ENCODE data around the gene GCNT1. TPM values are rescaled to one million over a fixed set of nuclear protein-coding genes. Genes with fewer than 3 reads are reported as not detected.
"Not testable (repeated sequence)": the region's sequence is repeated elsewhere in the genome, so short reads cannot be mapped to it uniquely, and the experiment has no call there.

GCNT1 gene
- total RNA-seq, 2 donors from 2014 or later = 36.5 to 59.9 TPM

DNA sequence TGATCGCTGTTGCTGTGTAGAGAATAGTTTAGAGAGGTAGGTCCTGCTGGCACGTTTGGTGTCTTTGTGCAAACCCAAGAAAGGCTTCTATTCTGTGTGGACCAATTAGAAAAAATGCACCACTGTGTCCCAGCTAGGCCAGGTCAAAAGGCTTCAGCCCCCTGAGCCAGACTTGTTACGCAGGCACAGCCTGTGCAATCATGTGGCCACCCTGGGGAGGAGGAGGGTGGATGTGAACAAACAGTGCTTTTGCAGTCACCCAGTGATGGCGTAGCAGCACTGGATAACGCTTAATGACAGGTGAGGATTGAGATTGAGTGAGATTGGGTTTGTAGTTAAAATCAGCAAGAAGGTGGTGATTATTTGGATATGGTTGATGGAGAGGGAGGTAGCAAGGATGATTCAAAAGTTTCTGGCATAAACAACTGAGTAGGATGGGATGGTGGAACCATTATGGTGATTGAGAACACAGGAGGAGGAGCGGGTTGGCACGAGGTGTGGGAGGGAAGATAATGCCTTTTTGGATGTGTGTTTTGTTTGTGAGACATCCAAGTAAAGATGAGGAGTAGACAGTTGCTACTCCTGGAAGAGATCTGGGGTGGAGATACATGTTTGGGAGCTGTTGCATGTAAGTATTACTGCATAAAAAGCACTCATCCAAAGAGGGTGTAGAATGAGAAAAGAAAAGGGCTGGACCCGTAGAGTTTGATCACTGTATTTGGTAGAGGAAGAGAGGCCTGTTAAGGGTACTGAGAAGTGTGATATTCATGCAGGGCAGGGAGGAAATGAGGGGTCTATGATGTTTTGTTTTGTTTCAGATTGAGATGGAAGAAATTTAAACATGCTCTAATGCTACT lies 6.7 kb downstream of the GCNT1 start:
- DNase-seq = no peak
- H3K27ac ChIP-seq = no peak overlapping the region
- intact Hi-C loops (cut with DNase I) = no loop called here

DNA sequence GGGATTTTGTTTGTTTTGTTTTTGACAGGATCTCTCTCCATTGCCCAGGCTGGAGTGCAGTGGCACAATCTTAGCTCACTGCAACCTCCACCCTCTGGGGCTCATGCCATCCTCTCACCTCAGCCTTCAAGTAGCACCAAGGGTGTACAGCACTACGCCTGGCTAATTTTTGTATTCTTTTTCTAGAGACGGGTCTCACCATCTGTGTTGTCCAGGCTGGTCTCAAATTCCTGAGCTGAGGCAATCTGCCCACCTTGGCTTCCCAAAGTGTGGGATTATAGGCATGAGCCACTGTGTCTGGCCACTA lies 7.3 kb downstream of the GCNT1 start:
- Histone ChIP-seq H3K36me3 (no peaks in the 10 kb centered on the region), H3K4me3 (no peak overlapping the region), H3K4me1 (peaks cover 8% of the 10 kb centered on the region), H3K27me3 (no peaks in the 10 kb centered on the region), H3K27ac (no peak overlapping the region), H3K9me3 (no peaks in the 10 kb centered on the region), H3K9ac (ENCODE audit: low read depth in 2 of 2, low read length in 2 of 2) (no peak overlapping the region)
- intact Hi-C loops (cut with DNase I) = no loop called here
- DNase-seq = no peak
- TF ChIP-seq, protein P1, sequence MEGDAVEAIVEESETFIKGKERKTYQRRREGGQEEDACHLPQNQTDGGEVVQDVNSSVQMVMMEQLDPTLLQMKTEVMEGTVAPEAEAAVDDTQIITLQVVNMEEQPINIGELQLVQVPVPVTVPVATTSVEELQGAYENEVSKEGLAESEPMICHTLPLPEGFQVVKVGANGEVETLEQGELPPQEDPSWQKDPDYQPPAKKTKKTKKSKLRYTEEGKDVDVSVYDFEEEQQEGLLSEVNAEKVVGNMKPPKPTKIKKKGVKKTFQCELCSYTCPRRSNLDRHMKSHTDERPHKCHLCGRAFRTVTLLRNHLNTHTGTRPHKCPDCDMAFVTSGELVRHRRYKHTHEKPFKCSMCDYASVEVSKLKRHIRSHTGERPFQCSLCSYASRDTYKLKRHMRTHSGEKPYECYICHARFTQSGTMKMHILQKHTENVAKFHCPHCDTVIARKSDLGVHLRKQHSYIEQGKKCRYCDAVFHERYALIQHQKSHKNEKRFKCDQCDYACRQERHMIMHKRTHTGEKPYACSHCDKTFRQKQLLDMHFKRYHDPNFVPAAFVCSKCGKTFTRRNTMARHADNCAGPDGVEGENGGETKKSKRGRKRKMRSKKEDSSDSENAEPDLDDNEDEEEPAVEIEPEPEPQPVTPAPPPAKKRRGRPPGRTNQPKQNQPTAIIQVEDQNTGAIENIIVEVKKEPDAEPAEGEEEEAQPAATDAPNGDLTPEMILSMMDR (IDR thresholded peaks at IDR 0.05) = no peak

More for the DNA sequence above, 6.7 kb downstream of the GCNT1 start:
- TF ChIP-seq, protein P1 (IDR thresholded peaks at IDR 0.05) = no peak
- H3K27me3 ChIP-seq = no peaks in the 10 kb centered on the region
- peaks cover 4% of the 10 kb centered on the region for H3K4me1 ChIP-seq
- peak overlapping the region in 1 of 2 donors; percentile 26 for H3K9ac ChIP-seq (ENCODE audit: low read depth in 2 of 2, low read length in 2 of 2)
- H3K4me3 ChIP-seq = no peak overlapping the region
- no peaks in the 10 kb centered on the region for H3K36me3 ChIP-seq
- H3K9me3 ChIP-seq = no peaks in the 10 kb centered on the region

DNA sequence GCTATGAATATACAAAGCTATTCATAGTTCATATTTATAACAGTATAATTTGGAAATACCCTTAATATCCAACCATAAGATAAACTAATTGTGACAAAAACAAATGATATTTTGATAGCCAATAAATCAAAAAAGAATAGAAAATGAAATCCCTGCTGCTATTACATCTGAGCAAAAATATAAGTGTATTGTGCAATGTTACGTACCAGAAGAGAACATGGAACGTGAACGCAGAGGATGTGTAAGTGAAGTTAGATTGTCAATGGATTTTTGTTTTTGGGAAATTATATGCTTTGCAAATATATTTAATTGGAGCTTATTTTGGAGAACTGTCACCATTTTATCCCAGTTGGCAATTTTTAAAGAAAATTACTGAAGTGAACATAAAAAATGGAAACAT lies 15.4 kb downstream of the GCNT1 start:
- intact Hi-C loops (cut with DNase I) = no loop called here

DNA sequence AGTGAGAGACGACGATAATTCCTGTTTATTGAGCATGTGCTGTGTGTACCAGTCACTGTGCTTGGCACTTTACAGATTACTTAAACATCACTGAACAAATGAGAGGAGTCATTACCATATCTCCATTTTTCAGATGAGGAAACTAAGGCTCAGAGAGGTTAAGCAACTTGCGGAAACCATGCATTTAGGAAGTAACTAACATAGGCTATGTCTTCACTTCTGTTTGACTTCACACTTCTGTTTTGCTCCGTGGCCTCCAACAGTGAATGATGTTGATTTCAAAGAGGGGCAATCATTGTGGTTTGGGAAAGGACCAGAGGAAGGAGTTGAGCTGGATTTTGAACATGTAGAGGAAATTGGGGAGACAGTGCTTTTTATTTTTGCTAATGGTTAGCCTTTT lies 16.7 kb downstream of the GCNT1 start:
- Histone ChIP-seq H3K4me3 (no peak overlapping the region), H3K36me3 (no peaks in the 10 kb centered on the region), H3K9ac (ENCODE audit: low read depth in 2 of 2, low read length in 2 of 2) (no peak overlapping the region), H3K27me3 (no peaks in the 10 kb centered on the region), H3K4me1 (peaks cover 4% of the 10 kb centered on the region), H3K27ac (no peak overlapping the region), H3K9me3 (no peaks in the 10 kb centered on the region)
- intact Hi-C loops (cut with DNase I) = no loop called here
- TF ChIP-seq, protein P1 (IDR thresholded peaks at IDR 0.05) = no peak
- DNase-seq = no peak

More for the DNA sequence above, 15.4 kb downstream of the GCNT1 start:
- DNase-seq = no peak
- Histone ChIP-seq H3K27ac (no peak overlapping the region), H3K27me3 (no peaks in the 10 kb centered on the region), H3K9ac (ENCODE audit: low read depth in 2 of 2, low read length in 2 of 2) (no peak overlapping the region), H3K4me3 (no peak overlapping the region), H3K36me3 (no peaks in the 10 kb centered on the region), H3K9me3 (no peaks in the 10 kb centered on the region), H3K4me1 (peaks cover 5% of the 10 kb centered on the region)
- TF ChIP-seq, protein P1 (IDR thresholded peaks at IDR 0.05) = no peak

- H3K9me3 ChIP-seq; H3K4me1 ChIP-seq; H3K27ac ChIP-seq; DNase-seq; H3K36me3 ChIP-seq; H3K27me3 ChIP-seq; H3K4me3 ChIP-seq; intact Hi-C loops (cut with DNase I); H3K9ac ChIP-seq (ENCODE audit: low read depth in 2 of 2, low read length in 2 of 2): not testable (repeated sequence)
Measured at GRCh38 chr9:76477818-76478217, 18.8 kb downstream of the GCNT1 start.

DNA sequence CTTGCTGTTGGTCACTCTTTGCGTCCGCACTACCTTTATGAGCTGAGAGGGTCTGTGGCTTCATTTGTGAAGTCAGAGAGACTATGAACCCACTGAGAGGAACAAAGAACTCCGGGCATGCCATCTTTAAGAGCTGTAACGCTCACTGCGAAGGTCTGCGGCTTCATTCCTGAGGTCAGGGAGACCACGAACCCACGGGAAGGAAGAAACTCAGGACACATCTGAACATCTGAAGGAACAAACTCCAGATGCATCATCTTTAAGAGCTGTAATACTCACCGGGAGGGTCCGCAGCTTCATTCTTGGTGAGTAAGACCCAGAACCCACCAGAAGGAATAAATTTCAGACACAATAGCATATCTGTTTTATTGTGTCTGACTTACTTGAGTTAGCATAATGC lies 19.2 kb downstream of the GCNT1 start:
- Histone ChIP-seq H3K36me3 (no peaks in the 10 kb centered on the region), H3K4me1 (no peaks in the 10 kb centered on the region), H3K9ac (ENCODE audit: low read depth in 2 of 2, low read length in 2 of 2) (no peak overlapping the region), H3K27ac (no peak overlapping the region), H3K27me3 (no peaks in the 10 kb centered on the region), H3K4me3 (no peak overlapping the region), H3K9me3 (no peaks in the 10 kb centered on the region)
- intact Hi-C loops (cut with DNase I) = no loop called here
- DNase-seq = no peak
- TF ChIP-seq, protein P1 (IDR thresholded peaks at IDR 0.05) = no peak

DNA sequence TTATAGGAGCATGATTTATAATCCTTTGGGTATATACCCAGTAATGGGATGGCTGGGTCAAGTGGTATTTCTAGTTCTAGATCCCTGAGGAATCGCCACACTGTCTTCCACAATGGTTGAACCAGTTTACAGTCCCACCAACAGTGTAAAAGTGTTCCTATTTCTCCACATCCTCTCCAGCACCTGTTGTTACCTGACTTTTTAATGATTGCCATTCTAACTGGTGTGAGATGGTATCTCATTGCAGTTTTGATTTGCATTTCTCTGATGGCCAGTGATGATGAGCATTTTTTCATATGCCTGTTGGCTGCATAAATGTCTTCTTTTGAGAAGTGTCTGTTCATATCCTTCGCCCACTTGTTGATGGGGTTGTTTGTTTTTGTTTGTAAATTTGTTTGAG lies 20.4 kb downstream of the GCNT1 start:
- H3K27ac ChIP-seq; intact Hi-C loops (cut with DNase I): not testable (repeated sequence)

More for the DNA sequence above, 20.4 kb downstream of the GCNT1 start:
- not testable (repeated sequence) for H3K27me3 ChIP-seq; H3K4me1 ChIP-seq; H3K36me3 ChIP-seq; H3K9ac ChIP-seq (ENCODE audit: low read depth in 2 of 2, low read length in 2 of 2); H3K4me3 ChIP-seq; DNase-seq; H3K9me3 ChIP-seq
